Epithelial cell of esophagus (primary cell): ENCODE measurements around the gene PRKCQ.

ENCODE experiments used
- DNase-seq: peaks from one replicate; pipeline ENCODE4 v3.0.0; 2010; ENCODE audit warnings: low read depth
- H3K4me3 ChIP-seq: 2 replicates; pipeline ENCODE4 v1.5.1; 2011; ENCODE audit warnings: mild to moderate bottlenecking, low read length, control low read depth
- TF ChIP-seq, protein P1 (sequence below): IDR thresholded peaks from 2 replicates; pipeline ENCODE4 v1.5.1; 2011; ENCODE audit warnings: low read depth, mild to moderate bottlenecking, low read length, control low read depth, inconsistent platforms; ENCODE audit not compliant: insufficient read depth; ENCODE audit errors: missing control alignments

The PRKCQ gene

DNA sequence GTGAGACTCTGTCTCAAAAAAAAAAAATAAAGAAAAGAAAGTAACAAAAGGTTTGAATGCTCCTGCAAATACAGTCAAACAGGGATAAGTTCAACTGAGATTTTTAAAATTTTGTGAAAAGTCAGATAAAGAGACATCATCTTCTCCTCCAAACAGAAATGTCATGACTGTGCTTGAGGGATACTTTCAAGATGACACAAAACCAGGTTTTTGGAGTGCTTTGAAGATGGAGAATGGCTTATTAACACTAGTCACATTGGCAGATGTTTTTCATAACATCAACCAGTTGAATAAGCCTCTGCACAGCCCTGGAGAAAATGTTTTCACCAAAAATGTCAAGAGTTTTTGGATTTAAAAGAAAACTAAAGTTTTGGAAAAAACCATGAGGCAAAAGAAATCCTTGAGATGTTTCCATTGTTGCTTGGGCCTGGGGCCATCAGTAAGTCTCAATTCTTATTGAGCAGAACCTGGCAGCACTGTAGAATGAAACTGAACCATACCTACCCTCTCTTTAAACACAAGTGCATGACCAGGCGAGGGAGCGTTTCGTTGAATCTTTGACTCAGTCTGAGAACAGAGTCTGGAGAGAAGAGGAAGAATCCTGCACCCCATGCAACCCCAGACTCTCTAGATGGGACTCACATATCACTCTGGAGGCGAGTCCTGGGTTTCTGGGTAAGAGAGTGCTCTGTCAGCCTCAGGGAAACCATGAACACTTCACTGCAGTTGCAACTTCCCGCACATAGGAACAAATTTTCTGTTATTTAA lies 37.4 kb upstream of the PRKCQ start:
- H3K4me3 ChIP-seq: no peak overlapping the region
- DNase-seq: no peak
- TF ChIP-seq, protein P1, sequence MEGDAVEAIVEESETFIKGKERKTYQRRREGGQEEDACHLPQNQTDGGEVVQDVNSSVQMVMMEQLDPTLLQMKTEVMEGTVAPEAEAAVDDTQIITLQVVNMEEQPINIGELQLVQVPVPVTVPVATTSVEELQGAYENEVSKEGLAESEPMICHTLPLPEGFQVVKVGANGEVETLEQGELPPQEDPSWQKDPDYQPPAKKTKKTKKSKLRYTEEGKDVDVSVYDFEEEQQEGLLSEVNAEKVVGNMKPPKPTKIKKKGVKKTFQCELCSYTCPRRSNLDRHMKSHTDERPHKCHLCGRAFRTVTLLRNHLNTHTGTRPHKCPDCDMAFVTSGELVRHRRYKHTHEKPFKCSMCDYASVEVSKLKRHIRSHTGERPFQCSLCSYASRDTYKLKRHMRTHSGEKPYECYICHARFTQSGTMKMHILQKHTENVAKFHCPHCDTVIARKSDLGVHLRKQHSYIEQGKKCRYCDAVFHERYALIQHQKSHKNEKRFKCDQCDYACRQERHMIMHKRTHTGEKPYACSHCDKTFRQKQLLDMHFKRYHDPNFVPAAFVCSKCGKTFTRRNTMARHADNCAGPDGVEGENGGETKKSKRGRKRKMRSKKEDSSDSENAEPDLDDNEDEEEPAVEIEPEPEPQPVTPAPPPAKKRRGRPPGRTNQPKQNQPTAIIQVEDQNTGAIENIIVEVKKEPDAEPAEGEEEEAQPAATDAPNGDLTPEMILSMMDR: no peak

DNA sequence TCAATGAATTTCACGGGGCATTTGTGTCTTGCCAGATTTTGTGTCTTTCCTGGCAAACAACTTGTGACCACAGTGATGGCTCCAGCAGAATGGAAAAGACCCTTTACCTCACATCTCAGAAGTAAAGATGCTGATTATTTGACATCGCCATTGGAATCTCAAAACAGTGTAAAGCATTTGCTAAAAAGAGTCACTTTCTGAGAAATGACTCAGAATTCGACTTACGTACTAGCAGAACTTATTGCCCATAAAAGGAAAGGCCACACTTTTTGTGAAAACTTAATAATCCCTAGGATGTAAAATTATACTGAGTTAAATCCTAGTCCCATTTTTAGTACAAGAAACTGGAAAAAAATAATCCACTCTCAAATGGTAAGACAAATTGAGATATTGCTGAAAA lies 35.9 kb upstream of the PRKCQ start:
- DNase-seq: no peak
- TF ChIP-seq, protein P1: no peak
- no peak overlapping the region for H3K4me3 ChIP-seq

DNA sequence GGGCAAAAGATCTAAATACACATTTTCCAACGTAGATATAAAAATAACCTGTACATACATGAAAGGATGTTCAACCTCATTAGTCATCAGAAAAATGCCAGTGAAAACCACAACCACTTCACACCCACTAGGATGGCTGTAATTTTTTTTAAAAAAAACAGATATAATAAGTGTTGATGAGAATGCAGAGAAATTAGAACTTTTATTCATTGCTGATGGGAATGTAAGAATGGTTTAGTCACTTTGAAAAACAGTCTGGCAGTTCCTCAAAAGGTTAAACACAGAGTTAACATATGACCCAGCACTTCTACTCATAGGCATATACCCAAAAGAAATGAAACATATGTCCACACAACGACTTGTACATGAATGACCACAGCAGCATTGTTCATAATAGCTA lies 32.3 kb upstream of the PRKCQ start:
- TF ChIP-seq, protein P1: no peak
- peak; percentile 64 for DNase-seq
- H3K4me3 ChIP-seq: no peak overlapping the region

GRCh38 chr10:6610647-6611046 lies 30.6 kb upstream of the PRKCQ start:
- peak; percentile 49 for DNase-seq
- TF ChIP-seq, protein P1: no peak
- H3K4me3 ChIP-seq: no peak overlapping the region

DNA sequence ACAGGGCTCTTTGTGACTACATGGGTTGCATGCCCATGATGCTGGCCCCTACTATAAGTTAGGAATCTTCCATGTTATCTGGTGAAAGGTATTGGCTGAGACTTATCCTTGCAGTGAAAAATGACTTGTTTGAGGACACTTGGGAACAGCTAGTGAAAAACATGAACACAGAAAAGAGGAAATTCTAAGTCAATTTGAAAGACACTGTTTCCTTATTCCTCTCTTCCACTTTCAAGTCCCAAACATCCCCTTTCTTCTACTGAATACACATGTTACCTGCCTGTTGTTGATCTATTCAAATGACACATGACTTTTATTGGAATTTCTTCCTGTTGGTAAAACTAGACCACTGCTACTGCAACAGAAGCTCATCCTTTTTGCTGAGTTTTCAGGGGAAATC lies 29.5 kb upstream of the PRKCQ start:
- DNase-seq: no peak
- no peak overlapping the region for H3K4me3 ChIP-seq
- TF ChIP-seq, protein P1: no peak

DNA sequence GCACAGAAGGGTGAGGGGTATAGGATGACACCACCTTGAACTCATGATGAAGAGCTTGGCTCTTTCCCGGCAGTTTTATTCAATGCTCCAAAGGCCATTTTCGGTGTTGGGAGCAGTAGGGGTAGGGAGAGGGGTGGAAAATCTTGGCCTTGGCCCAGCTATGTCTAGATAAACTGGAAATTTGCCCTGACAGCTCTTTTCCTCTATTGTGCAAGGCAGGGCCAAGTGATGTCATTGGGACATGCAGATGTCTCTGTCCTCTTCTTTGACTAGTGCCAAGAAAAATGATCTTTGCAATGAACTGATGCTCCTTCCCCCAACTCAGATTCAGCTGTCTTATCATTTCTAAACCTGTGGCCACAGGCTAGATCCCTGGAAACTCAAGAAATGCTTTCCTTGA lies 27.7 kb upstream of the PRKCQ start:
- TF ChIP-seq, protein P1: no peak
- peak; percentile 76 for DNase-seq
- H3K4me3 ChIP-seq: no peak overlapping the region

GRCh38 chr10:6607182-6607581 lies 27.1 kb upstream of the PRKCQ start:
- no peak for DNase-seq
- H3K4me3 ChIP-seq: no peak overlapping the region
- TF ChIP-seq, protein P1: no peak
